HG03066 (cell line): Measurements from ENCODE around the gene RUBCNL.
"Not testable (repeated sequence)": the region's sequence is repeated elsewhere in the genome, so short reads cannot be mapped to it uniquely, and the experiment has no call there.

Experiments
- ATAC-seq: cut with Tn5 transposase; IDR thresholded peaks from one replicate; pipeline ENCODE4 v1.9.1; 2021; ENCODE audit warnings: low read depth; ENCODE audit not compliant: unreplicated experiment

Gene RUBCNL

DNA sequence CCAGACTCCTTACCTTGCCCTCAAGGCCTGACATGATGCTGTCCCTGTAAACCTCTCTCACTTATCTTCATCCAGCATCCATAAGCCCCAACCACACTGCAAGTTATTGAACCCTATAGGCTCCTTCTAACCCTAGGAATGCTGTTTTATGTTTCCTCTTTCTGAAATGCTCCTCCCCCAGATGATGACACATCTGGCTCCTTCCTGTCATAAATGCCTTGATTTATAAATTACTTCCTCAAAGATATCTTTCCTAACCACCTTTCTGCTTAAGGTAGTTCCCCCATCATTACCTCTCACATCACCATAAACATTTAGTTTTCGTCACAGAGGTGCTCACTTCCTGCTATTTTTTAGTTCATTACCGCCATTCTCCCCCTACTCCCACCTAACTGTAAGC is 12.3 kb downstream of the RUBCNL start:
- no peak for ATAC-seq

DNA sequence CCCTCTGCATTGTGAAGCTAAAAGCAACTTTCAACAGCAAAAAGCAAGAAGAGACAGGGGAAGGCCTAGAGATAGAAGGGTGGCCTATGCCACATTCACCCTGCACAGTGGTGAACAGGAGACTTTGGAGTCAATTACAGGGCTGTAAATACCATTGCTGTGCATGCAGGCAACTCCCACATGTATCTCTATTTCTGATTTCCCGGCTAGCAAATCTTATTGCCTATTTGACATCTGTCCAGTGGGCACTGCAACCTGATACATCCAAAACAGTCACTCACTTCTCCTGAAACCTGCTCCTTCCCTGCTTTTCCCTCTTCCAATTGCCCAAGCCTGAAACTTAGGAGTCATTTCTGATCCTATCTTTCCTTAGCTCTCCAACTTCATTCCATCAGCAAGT is 13.4 kb downstream of the RUBCNL start:
- no peak for ATAC-seq

DNA sequence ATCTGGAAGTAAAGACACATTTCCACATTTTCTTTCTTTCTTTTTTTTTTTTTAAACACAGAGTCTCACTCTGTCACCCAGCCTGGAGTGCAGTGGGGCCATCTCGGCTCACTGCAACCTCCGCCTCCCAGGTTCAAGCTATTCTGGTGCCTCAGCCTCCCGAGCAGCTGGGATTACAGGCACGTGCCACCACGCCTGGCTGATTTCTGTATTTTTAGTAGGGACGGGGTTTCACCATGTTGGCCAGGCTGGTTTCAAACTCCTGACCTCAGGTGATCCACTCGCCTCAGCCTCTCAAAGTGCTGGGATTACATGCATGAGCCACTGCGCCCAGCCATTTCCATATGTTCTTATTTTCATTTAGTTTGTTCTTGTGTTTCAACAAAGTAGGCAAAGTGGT is 14.1 kb downstream of the RUBCNL start:
- ATAC-seq, result not testable (repeated sequence)

DNA sequence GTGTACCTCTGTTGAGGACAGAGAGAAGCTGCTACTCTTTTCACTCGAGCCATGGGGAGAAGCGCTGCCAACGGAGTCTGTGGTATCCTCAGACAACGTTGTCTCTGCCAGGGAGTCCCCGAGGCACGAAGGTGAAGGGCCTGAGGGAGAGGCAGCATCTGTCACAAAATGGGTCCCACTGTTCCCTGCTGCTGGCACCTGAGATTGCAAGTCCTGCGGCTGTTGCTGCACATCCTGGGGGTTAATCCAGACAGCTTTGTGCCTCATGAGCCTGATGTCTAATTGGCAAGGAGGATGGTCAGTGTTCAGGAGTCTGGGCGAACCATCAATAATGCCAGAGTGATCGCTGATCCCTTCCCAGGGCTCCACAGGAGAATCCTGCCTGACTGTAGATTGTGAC is 15.0 kb downstream of the RUBCNL start:
- no peak for ATAC-seq

DNA sequence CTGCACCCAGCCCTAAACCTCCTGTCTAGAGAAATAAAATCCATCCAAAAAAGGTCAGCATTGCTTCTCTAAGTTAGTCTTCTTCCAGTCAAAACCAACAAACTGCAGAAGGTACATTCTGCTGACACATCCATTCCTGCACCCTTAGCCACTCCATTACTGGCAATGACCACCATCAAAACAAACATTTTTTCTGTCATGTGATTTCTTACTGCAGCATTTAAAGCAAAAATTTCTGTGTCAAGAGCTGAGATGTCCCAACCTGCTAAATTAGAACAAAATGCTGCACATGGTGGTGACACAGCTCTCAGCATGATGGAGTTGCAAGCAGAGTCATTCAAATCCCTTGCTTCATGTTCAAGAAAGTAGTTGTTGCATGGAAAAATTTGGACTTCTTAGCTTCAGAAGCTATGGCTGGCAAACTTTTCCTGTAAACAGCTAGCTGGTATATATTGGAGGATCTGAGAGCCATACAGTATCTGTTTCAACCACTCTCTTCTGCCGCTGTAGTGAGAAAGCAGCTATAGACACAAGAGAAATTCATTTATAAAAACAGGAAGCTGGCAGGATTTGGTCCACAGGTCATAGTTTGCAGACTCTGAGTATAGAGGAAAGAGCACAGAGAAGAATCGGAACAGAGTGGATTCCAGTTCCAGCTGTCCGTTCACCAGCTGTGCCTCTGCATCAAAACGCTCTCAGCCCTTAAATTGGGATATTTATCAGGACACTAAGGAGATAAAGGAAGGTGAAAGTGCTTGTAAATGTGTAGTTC is 17.4 kb downstream of the RUBCNL start:
- peak; percentile 83 for ATAC-seq

DNA sequence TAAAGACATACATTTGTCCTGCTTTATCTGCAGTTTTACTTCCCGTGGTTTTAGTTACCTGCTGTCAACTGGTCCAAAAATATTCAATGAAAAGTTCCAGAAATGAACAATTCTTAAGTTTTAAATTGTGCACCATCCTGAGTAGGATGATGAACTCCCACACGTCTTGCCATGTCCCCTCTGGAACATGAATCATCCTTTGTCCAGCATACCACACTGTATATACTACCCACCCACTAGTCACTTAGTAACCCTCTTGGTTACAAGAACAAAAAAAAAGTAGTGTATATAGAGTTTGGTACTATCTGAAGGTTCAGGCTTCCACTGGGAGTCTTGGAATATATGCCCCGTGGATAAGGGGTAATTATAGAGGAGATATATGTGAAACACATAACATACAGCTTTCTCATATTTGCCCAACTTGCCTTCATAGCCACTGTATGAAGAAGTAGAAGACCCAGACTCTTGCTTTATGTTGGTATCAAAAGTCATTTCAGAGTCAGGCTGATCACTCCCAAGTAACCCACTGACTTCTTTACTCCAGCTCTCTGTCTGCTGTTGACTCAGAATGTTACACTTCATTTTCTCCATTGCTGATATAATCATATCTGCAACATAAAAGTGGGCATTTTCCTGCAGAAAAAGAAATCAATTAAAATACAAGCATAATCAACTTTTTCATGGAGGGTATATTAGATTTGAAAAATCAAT is 19.3 kb downstream of the RUBCNL start:
- no peak for ATAC-seq

DNA sequence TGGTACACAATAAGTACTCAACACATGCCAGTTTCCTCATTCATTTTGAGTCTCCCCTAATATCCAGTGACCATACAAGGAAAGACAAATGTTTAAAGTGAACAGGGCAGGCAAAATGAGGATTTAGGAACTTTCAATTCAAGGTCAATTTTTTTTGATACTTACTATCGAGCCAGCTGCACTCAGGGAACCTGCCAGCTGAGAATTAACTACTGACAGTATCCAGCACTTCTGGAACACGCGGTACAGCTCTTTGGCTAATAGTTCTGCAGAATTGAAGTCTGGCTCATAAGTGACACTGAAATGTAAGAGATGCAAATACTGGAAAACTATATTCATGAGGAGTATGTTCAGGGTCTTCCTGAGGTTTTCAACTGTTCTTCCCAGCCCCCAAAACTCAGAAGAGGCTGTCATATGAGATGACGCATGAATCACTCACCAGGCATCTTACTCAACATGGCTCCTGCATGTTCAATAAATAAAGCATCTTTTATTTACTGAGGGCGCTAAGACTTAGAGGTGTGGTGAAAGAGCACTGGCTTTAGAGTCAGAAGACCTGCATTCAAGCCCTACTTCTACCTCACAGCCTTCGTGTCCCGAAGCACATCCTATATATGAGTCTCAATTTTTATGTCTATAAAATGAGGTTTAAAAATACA is 25.6 kb downstream of the RUBCNL start:
- ATAC-seq, result no peak

DNA sequence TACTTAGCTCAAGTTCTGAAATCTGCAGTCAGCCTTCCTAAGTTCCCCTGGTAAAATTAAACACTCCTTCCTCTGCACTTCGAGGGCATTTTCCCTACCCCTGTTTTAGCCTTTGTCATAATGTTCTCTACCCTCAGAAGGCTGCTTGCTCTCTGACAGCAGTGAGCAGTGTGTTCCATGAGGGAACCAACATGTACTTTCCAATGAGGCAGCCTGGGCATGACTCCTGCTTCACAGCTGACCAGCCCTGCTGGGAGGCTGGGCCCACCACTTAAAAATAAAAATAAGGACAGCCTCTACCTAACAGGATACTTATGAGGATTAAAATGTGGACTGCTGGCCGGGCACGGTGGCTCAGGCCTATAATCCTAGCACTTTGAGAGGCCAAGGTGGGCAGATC is 26.4 kb downstream of the RUBCNL start:
- no peak for ATAC-seq

DNA sequence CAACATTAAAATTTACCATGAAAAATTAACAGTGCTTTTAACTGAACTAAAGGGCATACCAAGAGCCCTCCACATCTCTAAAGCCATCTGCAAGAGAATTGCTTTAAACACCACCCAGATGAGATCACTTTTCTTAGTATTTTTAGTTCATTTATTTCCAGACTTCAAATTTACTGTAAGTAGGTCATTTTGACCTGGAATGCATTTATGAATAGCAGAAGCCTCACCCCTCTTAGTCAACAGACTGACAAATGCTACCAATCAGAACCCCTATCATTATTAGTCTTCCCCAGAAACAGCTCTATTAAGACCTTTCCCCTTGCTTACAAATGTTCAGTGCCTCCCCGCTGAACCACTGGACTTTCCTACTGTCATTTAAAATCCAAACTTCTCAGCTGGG is 27.3 kb downstream of the RUBCNL start:
- no peak for ATAC-seq

DNA sequence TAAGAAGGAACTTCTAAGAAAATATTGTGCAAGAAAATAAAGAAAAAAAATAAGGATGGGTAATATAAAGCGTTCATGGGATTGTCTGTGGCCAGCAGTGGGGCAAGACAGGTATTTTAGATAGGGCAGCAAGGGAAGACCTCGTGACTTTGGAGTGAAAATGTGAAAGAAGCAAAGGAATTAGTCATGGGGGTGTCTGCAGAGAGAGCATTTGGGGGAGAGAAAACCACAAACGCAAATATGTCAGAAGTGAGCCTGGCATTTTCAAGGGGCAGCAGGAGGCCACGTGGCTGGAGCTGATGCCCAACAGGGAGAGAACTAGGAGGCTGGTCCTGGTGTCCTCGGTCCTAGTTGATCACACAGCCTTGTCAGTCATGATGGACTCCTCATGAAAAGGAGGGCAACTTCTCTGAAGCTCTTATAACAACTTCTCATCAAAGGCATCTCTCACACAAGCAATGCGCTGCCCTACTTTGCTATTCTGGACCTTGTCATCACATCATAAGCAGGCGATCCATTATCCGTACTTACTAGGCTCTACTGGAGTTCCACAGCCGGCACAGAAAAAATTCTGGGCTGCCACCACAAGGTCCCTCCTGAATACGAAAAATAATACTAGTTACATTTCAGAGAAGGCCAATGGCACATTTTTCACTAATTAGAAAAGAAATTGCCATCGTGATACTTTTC is 31.0 kb downstream of the RUBCNL start:
- no peak for ATAC-seq

DNA sequence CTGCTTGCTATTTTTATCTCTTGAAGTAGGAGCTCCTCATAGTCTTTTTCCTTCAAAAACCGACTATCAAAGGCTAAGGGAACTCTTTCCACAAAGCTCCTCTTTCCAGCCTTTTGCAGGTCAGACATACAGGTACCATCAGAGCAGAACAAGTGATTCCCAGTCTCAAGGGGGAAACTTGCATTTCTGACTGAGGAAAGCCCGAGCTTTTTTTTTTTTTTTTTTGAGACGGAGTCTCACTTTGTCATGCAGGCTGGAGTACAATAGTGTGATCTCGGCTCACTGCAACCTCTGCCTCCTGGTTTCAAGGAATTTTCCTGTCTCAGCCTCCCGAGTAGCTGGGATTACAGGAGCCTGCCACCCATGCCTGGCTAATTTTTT is 32.0 kb downstream of the RUBCNL start:
- ATAC-seq, result no peak

DNA sequence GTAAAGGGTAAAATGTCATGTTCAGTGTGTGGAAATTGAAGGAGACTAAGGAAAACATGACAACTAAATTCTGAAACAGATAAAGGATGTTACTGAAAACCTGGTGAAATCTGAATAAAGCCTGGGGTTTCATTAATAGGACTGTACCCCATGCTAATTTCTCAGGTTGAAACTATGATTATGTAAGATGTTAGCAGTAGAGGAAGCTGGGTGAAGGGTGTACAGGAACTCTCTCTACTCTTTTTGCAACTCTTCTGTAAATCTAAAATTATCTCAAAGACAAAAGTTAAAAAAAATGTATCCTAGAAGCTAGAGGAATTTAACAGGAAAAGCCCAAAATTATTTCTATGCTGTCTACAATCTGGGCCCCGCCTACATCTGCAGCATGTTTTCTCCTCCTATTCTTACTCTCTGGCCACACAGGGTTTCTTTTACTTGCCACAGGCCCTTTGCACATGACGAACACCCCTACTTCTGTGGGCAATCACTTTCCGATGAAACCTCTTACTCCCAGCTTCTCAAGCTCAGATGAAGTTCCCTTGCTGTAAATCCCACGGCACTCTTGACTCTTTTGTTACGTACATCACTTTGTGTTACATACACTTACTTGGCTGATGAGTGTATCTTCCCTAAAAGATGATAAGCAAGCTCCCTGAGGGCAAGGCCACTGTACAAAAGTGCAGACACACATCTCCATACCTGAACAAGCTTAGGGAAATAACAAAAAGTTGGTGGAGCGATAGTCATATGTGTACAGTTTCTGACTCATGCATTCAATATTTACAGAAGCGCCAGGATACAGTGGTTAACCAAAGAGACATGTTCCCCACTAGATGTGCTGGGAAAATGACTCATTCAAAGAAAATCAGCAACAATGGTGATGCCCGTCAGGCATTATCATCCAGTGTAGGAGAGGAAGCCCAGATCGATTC is 32.6 kb downstream of the RUBCNL start:
- no peak for ATAC-seq

DNA sequence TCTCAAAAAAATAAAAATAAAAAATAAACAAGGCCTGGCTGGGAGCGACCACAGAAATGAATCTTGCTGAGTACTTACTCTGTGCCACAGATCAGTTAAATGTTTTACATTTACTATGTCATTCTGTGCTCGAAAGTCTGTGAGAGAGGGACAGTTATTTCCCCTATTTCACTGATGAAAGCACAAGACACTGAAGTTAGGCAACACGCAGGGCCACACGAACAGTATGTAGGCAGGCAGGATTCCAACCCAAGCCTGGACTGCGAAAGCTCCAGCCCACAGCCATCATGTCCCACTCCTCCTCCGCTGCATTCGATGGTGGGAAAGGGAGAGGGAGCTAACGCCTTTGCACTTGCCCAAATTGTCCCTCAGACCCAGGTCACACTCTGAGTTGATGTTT is 34.2 kb downstream of the RUBCNL start:
- no peak for ATAC-seq

DNA sequence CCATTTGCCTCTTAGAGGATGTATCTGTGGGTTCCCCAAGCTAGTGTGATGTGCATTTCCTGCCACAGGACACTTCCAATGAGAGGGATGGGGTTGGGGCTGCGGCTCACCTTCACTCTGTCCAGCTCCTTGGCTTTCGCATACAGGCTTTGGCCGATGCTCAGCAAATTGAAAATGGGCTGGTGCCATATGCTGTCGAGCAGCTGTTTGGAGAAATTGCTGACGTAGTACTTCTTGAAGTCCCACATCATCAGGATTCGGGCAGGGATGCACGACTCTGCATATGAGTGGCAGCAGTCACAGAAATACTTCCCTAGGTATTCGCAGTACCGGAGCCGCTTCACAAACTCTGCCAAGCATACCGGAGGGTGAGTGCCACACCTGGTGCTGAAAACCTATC is 37.0 kb downstream of the RUBCNL start:
- ATAC-seq, result no peak

DNA sequence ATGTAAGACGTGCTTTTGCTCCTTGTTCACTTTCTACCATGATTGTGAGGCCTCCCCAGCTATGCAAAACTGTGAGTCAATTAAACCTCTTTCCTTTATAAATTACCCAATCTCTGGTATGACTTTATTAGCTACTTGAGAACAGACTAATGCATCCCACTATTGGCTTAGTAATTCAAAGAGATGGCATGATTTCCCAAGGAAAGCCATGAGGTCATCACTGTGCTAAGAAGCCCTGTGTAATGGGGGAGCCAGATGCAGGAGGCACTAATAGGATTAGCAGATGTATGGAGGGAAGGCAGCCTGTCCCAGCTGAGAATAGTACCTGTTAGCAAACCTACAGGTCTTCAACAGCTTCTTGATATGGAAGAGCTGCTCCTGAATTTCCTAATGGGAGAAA is 38.1 kb downstream of the RUBCNL start:
- no peak for ATAC-seq

DNA sequence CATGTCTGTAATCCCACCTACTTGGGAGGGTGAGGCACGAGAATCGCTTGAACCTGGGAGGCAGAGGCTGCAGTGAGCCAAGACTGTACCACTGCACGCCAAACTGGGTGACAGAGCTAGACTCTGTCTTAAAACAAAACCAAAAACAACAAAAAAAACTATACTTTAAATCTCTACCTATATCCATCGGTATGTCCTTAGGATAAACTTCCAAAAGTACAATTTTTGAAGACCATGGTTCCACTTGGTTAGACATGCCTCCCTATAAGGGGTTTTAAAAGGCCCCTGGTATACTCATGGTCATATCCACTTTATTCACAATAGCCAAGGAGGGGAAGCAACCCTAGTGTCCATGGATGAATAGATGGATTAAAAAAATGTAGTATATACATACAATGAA is 39.8 kb downstream of the RUBCNL start:
- ATAC-seq, result no peak

DNA sequence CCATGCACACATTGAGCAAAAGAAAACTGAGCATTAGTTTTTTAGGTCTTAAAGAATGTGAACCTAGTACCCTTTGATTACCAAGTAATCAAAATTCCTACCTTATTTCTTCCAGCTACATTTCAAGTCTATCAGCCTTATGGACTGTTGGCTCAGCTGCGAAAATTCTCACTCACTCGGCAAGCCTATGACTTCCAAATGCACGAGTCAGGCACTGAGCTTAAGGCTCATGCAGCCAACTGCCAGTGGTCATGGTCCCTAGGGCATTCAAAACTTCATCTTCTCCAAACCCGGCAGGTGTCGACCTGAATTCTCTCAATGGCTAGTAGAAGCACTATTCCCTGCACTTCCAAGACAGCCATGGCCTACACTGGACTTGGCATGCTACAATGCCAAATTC is 41.2 kb downstream of the RUBCNL start:
- no peak for ATAC-seq

DNA sequence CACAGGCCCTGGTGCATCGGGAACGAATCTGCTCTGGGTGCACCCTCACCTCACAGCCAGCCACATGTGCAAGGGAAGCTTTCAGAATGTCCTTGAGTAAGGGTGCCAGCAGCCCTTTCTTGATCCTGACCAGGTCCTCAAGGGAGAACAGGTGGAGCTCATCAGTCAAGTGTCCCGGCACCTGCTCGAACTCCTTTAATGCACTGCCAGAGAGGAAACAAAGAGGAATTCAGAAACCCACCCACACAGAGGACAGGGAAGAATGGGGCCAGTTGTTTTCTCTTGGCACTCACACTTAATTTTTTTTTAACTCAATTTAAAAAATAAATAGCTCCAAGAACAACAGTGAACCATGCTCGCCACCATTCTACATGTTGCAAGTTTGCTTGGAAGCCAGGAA is 41.7 kb downstream of the RUBCNL start:
- no peak for ATAC-seq

DNA sequence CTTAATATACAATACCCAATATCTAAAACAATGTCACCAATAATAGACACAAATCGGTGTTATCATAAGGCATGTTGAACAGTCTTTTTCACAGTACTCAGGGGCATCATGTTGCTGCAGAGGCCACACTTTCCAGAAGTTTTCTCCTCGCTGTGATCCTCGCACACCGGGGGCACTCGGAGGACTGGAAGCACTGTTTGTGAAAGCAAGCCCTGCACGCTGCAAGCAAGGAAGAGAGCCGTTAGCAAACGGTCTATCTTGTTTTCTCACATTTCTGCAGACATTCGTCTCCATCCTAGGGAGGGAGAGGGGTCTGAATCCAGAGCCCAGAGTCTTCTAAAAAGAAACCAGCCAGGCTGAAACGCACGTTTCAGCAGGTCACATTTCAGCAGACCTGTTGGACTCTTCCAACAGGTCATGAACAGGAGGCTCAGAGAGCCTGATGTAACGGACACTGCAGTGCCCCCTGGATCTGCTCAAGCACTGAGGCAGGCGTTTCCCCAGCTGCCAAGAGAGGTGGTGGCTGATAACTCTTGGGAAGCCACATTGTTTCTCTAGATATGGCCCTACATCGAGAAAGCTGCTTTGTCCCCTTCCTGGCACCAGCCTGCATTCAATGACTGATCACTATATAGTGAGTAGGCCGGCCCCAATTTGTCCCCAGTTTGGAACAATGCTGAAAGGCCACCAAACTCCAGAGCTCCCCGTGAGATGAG is 43.6 kb downstream of the RUBCNL start:
- no peak for ATAC-seq

DNA sequence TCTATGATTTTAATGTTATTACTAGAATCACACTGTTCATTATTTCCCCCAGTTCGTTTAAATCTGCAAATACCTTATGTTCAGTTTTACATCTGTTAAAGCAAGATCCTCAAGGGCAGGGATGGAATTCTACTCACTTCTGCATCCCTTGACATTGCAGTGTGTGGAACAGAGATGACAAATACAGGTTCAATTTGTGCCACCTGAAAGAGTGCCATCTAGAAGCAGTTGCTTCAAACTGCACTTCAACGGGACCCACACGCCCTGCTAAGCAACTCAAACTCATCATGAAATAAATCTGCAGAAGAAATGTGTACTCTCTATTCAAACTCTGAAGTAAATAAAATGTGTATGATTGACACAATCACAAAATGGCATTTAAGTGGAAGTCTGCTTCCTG is 44.5 kb downstream of the RUBCNL start:
- no peak for ATAC-seq
